GM19455 (cell line): ENCODE results near the gene SLC66A1.
A peak's percentile ranks its signal among the peaks of the same experiment; 100 is the strongest.
"Not testable (repeated sequence)": the region's sequence is repeated elsewhere in the genome, so short reads cannot be mapped to it uniquely, and the experiment has no call there.

Experiments used
- ATAC-seq: cut with Tn5 transposase; IDR thresholded peaks from one replicate; pipeline ENCODE4 v1.9.1; 2021; ENCODE audit not compliant: unreplicated experiment

The SLC66A1 gene

GRCh38 chr1:19311931-19312781, at the start of gene SLC66A1, which contains the start of gene AKR7A2:
Gene SLC66A1 (plus strand): TSS chr1:19312326. CDS start chr1:19317678, 5,352 bp downstream.
Gene AKR7A2 (minus strand): TSS chr1:19312144. CDS start chr1:19312124, 20 bp downstream.
- ATAC-seq = peak; percentile 71

GRCh38 chr1:19262744-19263143, 49.4 kb upstream of the SLC66A1 start:
- ATAC-seq = no peak

GRCh38 chr1:19268445-19268844, 43.7 kb upstream of the SLC66A1 start:
- no peak for ATAC-seq

GRCh38 chr1:19269427-19270342, 42.4 kb upstream of the SLC66A1 start:
- not testable (repeated sequence) for ATAC-seq

GRCh38 chr1:19270343-19270730, 41.8 kb upstream of the SLC66A1 start:
- ATAC-seq = not testable (repeated sequence)

- ATAC-seq = no peak
Observed at GRCh38 chr1:19272064-19272463, 40.1 kb upstream of the SLC66A1 start.

- ATAC-seq = no peak
Observed at GRCh38 chr1:19273106-19273843, 38.9 kb upstream of the SLC66A1 start.

- not testable (repeated sequence) for ATAC-seq
Observed at GRCh38 chr1:19273844-19274531, 38.1 kb upstream of the SLC66A1 start.

- no peak for ATAC-seq
Observed at GRCh38 chr1:19274636-19275035, 37.5 kb upstream of the SLC66A1 start.

- no peak for ATAC-seq
Observed at GRCh38 chr1:19283891-19284290, 28.2 kb upstream of the SLC66A1 start.

GRCh38 chr1:19284881-19285280, 27.2 kb upstream of the SLC66A1 start:
- no peak for ATAC-seq

GRCh38 chr1:19285366-19285765, 26.8 kb upstream of the SLC66A1 start:
- not testable (repeated sequence) for ATAC-seq

- not testable (repeated sequence) for ATAC-seq
Observed at GRCh38 chr1:19285807-19286206, 26.3 kb upstream of the SLC66A1 start.

GRCh38 chr1:19287436-19288185, 24.5 kb upstream of the SLC66A1 start:
- ATAC-seq = no peak

GRCh38 chr1:19288324-19289241, 23.5 kb upstream of the SLC66A1 start, which contains the start of gene AKR7A3:
Gene AKR7A3 (minus strand): TSS chr1:19288770. CDS start chr1:19288709, 61 bp downstream.
- ATAC-seq = not testable (repeated sequence)

- no peak for ATAC-seq
Observed at GRCh38 chr1:19289244-19289643, 22.9 kb upstream of the SLC66A1 start.

GRCh38 chr1:19294638-19295037, 17.5 kb upstream of the SLC66A1 start:
- ATAC-seq = no peak

- no peak for ATAC-seq
Observed at GRCh38 chr1:19300211-19300610, 11.9 kb upstream of the SLC66A1 start.
